Measurements from ENCODE around the gene KRT6C.
"Not testable (repeated sequence)": the region's sequence is repeated elsewhere in the genome, so short reads cannot be mapped to it uniquely, and the experiment has no call there.

The KRT6C gene

GRCh38 chr12:52499806-52500560 lies 26.4 kb upstream of the KRT6C start:
- no peak for DNase-seq

- DNase-seq = no peak
Observed at GRCh38 chr12:52498946-52499345, 25.3 kb upstream of the KRT6C start.

- DNase-seq = no peak
Observed at GRCh38 chr12:52497975-52498374, 24.4 kb upstream of the KRT6C start.

- DNase-seq = no peak
Observed at GRCh38 chr12:52496590-52497071, 23.0 kb upstream of the KRT6C start.

GRCh38 chr12:52496054-52496453 lies 22.4 kb upstream of the KRT6C start:
- no peak for DNase-seq

- no peak for DNase-seq
Observed at GRCh38 chr12:52495389-52495788, 21.8 kb upstream of the KRT6C start.

GRCh38 chr12:52494518-52494917 lies 20.9 kb upstream of the KRT6C start:
- DNase-seq = no peak

GRCh38 chr12:52494100-52494499 lies 20.5 kb upstream of the KRT6C start:
- no peak for DNase-seq

GRCh38 chr12:52493172-52493571 lies 19.6 kb upstream of the KRT6C start, which contains the start of gene KRT6A:
TSS of gene KRT6A (minus strand) at chr12:52493257. CDS start at chr12:52493188, 69 bp downstream.
- DNase-seq = no peak

GRCh38 chr12:52492405-52492804 lies 18.8 kb upstream of the KRT6C start:
- DNase-seq = not testable (repeated sequence)

GRCh38 chr12:52491495-52491894 lies 17.9 kb upstream of the KRT6C start:
- DNase-seq = not testable (repeated sequence)

GRCh38 chr12:52488736-52489135 lies 15.1 kb upstream of the KRT6C start:
- no peak for DNase-seq

GRCh38 chr12:52487744-52488443 lies 14.3 kb upstream of the KRT6C start:
- not testable (repeated sequence) for DNase-seq

GRCh38 chr12:52487211-52487610 lies 13.6 kb upstream of the KRT6C start:
- no peak for DNase-seq

- DNase-seq = no peak
Observed at GRCh38 chr12:52486166-52487105, 12.8 kb upstream of the KRT6C start.

GRCh38 chr12:52480073-52480472 lies 6.5 kb upstream of the KRT6C start:
- no peak for DNase-seq

- no peak for DNase-seq
Observed at GRCh38 chr12:52477651-52478050, 4.0 kb upstream of the KRT6C start.

- no peak for DNase-seq
Observed at GRCh38 chr12:52474212-52474611, 607 bp upstream of the KRT6C start.

- DNase-seq = no peak
Observed at GRCh38 chr12:52469853-52470252, 3.8 kb downstream of the KRT6C start.

GRCh38 chr12:52464897-52465296 lies 8.7 kb downstream of the KRT6C start:
- no peak for DNase-seq

GRCh38 chr12:52461693-52462092 lies 11.9 kb downstream of the KRT6C start:
- DNase-seq = no peak

- no peak for DNase-seq
Observed at GRCh38 chr12:52458861-52459260, 14.7 kb downstream of the KRT6C start.

GRCh38 chr12:52455821-52456220 lies 17.8 kb downstream of the KRT6C start:
- DNase-seq = no peak
